Skeletal muscle tissue (tissue), 4 donors: ENCODE results near the gene PPP1R9A. TPM values are rescaled to one million over a fixed set of nuclear protein-coding genes. Genes with fewer than 3 reads are reported as not detected.

Experiments
- H3K27ac ChIP-seq: one replicate; pipeline ENCODE4 v1.7.0; 2013; ENCODE audit warnings: mild to moderate bottlenecking, low read depth, low read length, inconsistent platforms
- H3K27me3 ChIP-seq, 3 donors: one replicate each; pipeline ENCODE4 v1.7.0; 2013; ENCODE audit warnings: low read length in 3 of 3; ENCODE audit not compliant: control insufficient read depth in 3 of 3, insufficient read depth in 3 of 3
- H3K36me3 ChIP-seq, 3 donors: one replicate each; pipeline ENCODE4 v1.7.0; 2013; ENCODE audit warnings: low read length in 3 of 3; ENCODE audit not compliant: control insufficient read depth in 3 of 3, insufficient read depth in 3 of 3
- H3K4me1 ChIP-seq, 3 donors: one replicate each; pipeline ENCODE4 v1.7.0; 2013; ENCODE audit warnings: low read length in 3 of 3, mild to moderate bottlenecking in 3 of 3; ENCODE audit not compliant: control insufficient read depth in 3 of 3, insufficient read depth in 3 of 3
- H3K4me3 ChIP-seq, 3 donors: one replicate each; pipeline ENCODE4 v1.7.0; 2013; ENCODE audit warnings: low read length in 3 of 3
- H3K9ac ChIP-seq, 3 donors: one replicate each; pipeline ENCODE4 v1.7.0; 2013; ENCODE audit warnings: low read length in 3 of 3, mild to moderate bottlenecking in 3 of 3, moderate library complexity in 2 of 3, low read depth in 1 of 3
- H3K9me3 ChIP-seq, 3 donors: one replicate each; pipeline ENCODE4 v1.7.0; 2013; ENCODE audit warnings: low read length in 3 of 3; ENCODE audit not compliant: control insufficient read depth in 3 of 3
- total RNA-seq: library from RNA; depleted of rRNA; stranded (reverse); fragments of >200 nt; gene quantifications from one replicate; pipeline ENCODE4 v1.2.3, GENCODE V29; 2014
- donor health status: Osteomylitis.

The PPP1R9A gene
- total RNA-seq, 1 donor from 2014 or later: 42.3 TPM

- Histone ChIP-seq H3K27me3 (no peaks in the 10 kb centered on the region), H3K9ac (no peak overlapping the region), H3K9me3 (no peaks in the 10 kb centered on the region), H3K36me3 (no peaks in the 10 kb centered on the region), H3K4me3 (no peak overlapping the region), H3K4me1 (peaks cover 0 to 12% (median 5%) of the 10 kb centered on the region in 3 donors), H3K27ac (no peak overlapping the region)
Observed at GRCh38 chr7:94971051-94971867, 63.9 kb downstream of the PPP1R9A start.

- no peak overlapping the region for H3K4me3 ChIP-seq
- no peak overlapping the region for H3K27ac ChIP-seq
- no peaks in the 10 kb centered on the region for H3K36me3 ChIP-seq
Observed at GRCh38 chr7:94972296-94972695, 64.9 kb downstream of the PPP1R9A start.

GRCh38 chr7:94973844-94974243 is 66.5 kb downstream of the PPP1R9A start:
- Histone ChIP-seq H3K4me3 (no peak overlapping the region), H3K4me1 (peaks cover 0 to 12% (median 5%) of the 10 kb centered on the region in 3 donors), H3K27ac (no peak overlapping the region), H3K9ac (no peak overlapping the region), H3K9me3 (no peaks in the 10 kb centered on the region), H3K27me3 (no peaks in the 10 kb centered on the region), H3K36me3 (no peaks in the 10 kb centered on the region)

More at GRCh38 chr7:94972296-94972695, 64.9 kb downstream of the PPP1R9A start:
- no peaks in the 10 kb centered on the region for H3K9me3 ChIP-seq
- no peak overlapping the region for H3K9ac ChIP-seq
- peaks cover 0 to 12% (median 5%) of the 10 kb centered on the region in 3 donors for H3K4me1 ChIP-seq
- no peaks in the 10 kb centered on the region for H3K27me3 ChIP-seq

- Histone ChIP-seq H3K9ac (no peak overlapping the region), H3K27ac (no peak overlapping the region)
Observed at GRCh38 chr7:94974423-94974822, 67.0 kb downstream of the PPP1R9A start.

GRCh38 chr7:94975336-94975735 is 67.9 kb downstream of the PPP1R9A start:
- Histone ChIP-seq H3K9ac (peak overlapping the region in 1 of 3 donors; percentile 14), H3K27me3 (no peaks in the 10 kb centered on the region), H3K27ac (no peak overlapping the region), H3K4me3 (no peak overlapping the region), H3K9me3 (no peaks in the 10 kb centered on the region), H3K4me1 (peaks cover 0 to 12% (median 3%) of the 10 kb centered on the region in 3 donors), H3K36me3 (no peaks in the 10 kb centered on the region)

More at GRCh38 chr7:94974423-94974822, 67.0 kb downstream of the PPP1R9A start:
- peaks cover 0 to 12% (median 5%) of the 10 kb centered on the region in 3 donors for H3K4me1 ChIP-seq
- H3K27me3 ChIP-seq: no peaks in the 10 kb centered on the region
- H3K4me3 ChIP-seq: no peak overlapping the region
- no peaks in the 10 kb centered on the region for H3K9me3 ChIP-seq
- no peaks in the 10 kb centered on the region for H3K36me3 ChIP-seq

GRCh38 chr7:94980418-94981142 is 73.2 kb downstream of the PPP1R9A start:
- Histone ChIP-seq H3K9me3 (no peaks in the 10 kb centered on the region), H3K36me3 (no peaks in the 10 kb centered on the region), H3K4me1 (peaks cover 0 to 3% (median 0%) of the 10 kb centered on the region in 3 donors), H3K4me3 (no peak overlapping the region), H3K9ac (no peak overlapping the region), H3K27ac (no peak overlapping the region), H3K27me3 (no peaks in the 10 kb centered on the region)

- H3K36me3 ChIP-seq: no peaks in the 10 kb centered on the region
- no peaks in the 10 kb centered on the region for H3K27me3 ChIP-seq
- no peaks in the 10 kb centered on the region for H3K9me3 ChIP-seq
- no peak overlapping the region for H3K9ac ChIP-seq
- no peak overlapping the region for H3K27ac ChIP-seq
- H3K4me1 ChIP-seq: no peaks in the 10 kb centered on the region
- H3K4me3 ChIP-seq: no peak overlapping the region
Observed at GRCh38 chr7:94995921-94996320, 88.5 kb downstream of the PPP1R9A start.

- Histone ChIP-seq H3K4me1 (no peaks in the 10 kb centered on the region), H3K9me3 (no peaks in the 10 kb centered on the region), H3K27ac (no peak overlapping the region), H3K4me3 (no peak overlapping the region), H3K27me3 (no peaks in the 10 kb centered on the region), H3K9ac (no peak overlapping the region), H3K36me3 (no peaks in the 10 kb centered on the region)
Observed at GRCh38 chr7:94996369-94996768, 89.0 kb downstream of the PPP1R9A start.

GRCh38 chr7:94997547-94997946 is 90.2 kb downstream of the PPP1R9A start:
- H3K9ac ChIP-seq: no peak overlapping the region
- H3K27ac ChIP-seq: no peak overlapping the region
- no peaks in the 10 kb centered on the region for H3K27me3 ChIP-seq
- no peak overlapping the region for H3K4me3 ChIP-seq
- H3K9me3 ChIP-seq: no peaks in the 10 kb centered on the region
- H3K36me3 ChIP-seq: no peaks in the 10 kb centered on the region
- H3K4me1 ChIP-seq: no peaks in the 10 kb centered on the region
